Measurements from ENCODE around the gene VPS54. TPM values are rescaled to one million over a fixed set of nuclear protein-coding genes. Genes with fewer than 3 reads are reported as not detected.
A peak's percentile ranks its signal among the peaks of the same experiment; 100 is the strongest.

Gene VPS54
- total RNA-seq, 1 experiment from 2014 or later = 14.6 TPM

DNA sequence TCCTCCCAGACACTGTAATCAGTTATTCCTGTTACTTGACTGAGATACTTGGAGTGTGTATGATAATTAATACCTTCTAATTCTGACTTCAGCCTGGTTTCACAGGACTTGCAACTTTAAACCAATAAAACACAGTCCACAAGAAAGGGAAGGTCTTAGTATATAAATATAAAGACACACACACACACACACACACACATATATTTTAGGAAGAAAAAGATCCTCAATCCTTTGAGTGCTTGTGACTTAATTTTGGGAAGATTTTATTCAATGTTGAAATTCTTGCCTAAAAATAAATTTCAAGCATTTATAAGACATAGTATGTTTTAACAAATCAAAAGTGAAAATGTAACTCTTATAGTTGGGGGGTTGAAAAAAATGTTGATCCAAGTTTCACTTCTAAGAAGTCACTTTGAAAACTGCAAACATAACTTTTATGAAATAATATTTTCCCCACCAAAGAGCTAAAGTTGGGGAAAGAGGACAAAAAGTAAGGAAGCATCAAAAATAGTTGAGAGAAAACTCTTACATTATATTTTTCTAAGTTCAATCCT, 824 bp upstream of the VPS54 start:
- TF ChIP-seq FOXJ3 (CRISPR knock-in tag; IDR thresholded peaks at IDR 0.05; ENCODE audit: borderline replicate concordance) = no peak
- TF ChIP-seq NR3C1 (CRISPR knock-in tag; conservative IDR thresholded peaks at IDR 0.05; ENCODE audit: low read depth) = no peak
- TF ChIP-seq SOX15 (CRISPR knock-in tag; IDR thresholded peaks at IDR 0.05) = no peak
- no peak for TF ChIP-seq ZNF317 (CRISPR knock-in tag; IDR thresholded peaks at IDR 0.05; ENCODE audit: borderline replicate concordance, low read depth)
- TF ChIP-seq SMAD4 (CRISPR knock-in tag; IDR thresholded peaks at IDR 0.05) = no peak
- no peak for TF ChIP-seq ZBTB21 (CRISPR knock-in tag; IDR thresholded peaks at IDR 0.05; ENCODE audit: borderline replicate concordance)
- no peak for TF ChIP-seq NFYB (CRISPR knock-in tag; conservative IDR thresholded peaks at IDR 0.05; ENCODE audit: low read depth)
- no peak for TF ChIP-seq ZNF416 (CRISPR knock-in tag; IDR thresholded peaks at IDR 0.05)
- TF ChIP-seq SP1 (CRISPR knock-in tag; conservative IDR thresholded peaks at IDR 0.05) = no peak
- TF ChIP-seq FOXP1 (CRISPR knock-in tag; IDR thresholded peaks at IDR 0.05; ENCODE audit: borderline replicate concordance) = no peak
- no peak for TF ChIP-seq TCF7 (CRISPR knock-in tag; IDR thresholded peaks at IDR 0.05; ENCODE audit: low read depth)
- no peaks in the 10 kb centered on the region for H3K36me3 Mint-ChIP-seq
- H3K27ac Mint-ChIP-seq = peak overlapping the region; percentile 92
- POLR2A ChIA-PET = interaction anchor here (0.6 kb wide), 1 partner anchor 178 kb away, joined by 3 read pairs; the partner anchor contains the start of gene UGP2
- CTCF ChIA-PET = interaction anchor here (1.6 kb wide), 1 partner anchor 19 kb away, joined by 4 read pairs; no protein-coding TSS in a partner anchor
- DNase-seq (ENCODE audit: low spot score) (no peak), ATAC-seq (no peak)
- no peaks in the 10 kb centered on the region for H3K9me3 Mint-ChIP-seq
- no peaks in the 10 kb centered on the region for H3K27me3 Mint-ChIP-seq (ENCODE audit: low read depth)
- H3K4me3 Mint-ChIP-seq = peak overlapping the region; percentile 76
- H3K4me1 Mint-ChIP-seq = peaks cover 24% of the 10 kb centered on the region

- H3K4me3 Mint-ChIP-seq = peak overlapping the region; percentile 97
- peaks cover 22% of the 10 kb centered on the region for H3K4me1 Mint-ChIP-seq
- no peaks in the 10 kb centered on the region for H3K36me3 Mint-ChIP-seq
- H3K27ac Mint-ChIP-seq = peak overlapping the region; percentile 96
- POLR2A ChIA-PET = no interaction called here
- no peaks in the 10 kb centered on the region for H3K9me3 Mint-ChIP-seq
- no peak for TF ChIP-seq ZMAT4 (CRISPR knock-in tag; IDR thresholded peaks at IDR 0.05)
- TF ChIP-seq MXD4 (CRISPR knock-in tag; IDR thresholded peaks at IDR 0.05; ENCODE audit: borderline replicate concordance) = no peak
- TF ChIP-seq, protein P1, sequence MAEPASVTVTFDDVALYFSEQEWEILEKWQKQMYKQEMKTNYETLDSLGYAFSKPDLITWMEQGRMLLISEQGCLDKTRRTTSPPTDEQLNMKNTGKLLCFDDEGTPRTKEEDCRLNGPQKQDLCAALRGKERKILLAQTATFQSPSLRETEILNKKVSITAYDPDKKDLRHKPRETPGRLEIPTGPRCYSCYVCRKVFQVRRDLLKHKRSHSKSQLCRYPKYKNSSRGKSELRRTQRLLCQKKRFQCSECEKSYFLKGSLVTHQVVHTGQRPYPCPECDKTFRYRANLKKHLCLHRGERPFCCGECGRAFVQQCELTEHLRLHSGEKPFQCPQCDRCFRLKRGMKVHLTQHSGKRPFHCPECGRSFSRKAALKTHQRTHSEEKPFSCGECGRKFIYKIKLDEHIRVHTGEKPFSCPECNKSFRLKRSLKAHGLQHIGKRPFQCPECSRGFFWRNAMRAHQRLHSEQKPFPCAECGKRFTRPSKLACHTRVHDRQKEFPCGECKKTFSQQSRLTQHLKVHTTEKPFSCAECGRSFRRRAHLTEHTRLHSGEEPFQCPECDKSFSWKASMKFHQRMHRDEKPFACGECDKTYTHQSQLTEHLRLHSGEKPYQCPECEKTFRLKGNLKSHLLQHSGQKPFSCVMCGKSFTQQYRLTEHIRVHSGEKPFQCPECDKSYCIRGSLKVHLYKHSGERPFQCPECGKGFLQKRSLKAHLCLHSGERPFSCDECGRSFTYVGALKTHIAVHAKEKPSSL (CRISPR knock-in tag; conservative IDR thresholded peaks at IDR 0.05) = no peak
- no peak for TF ChIP-seq SMAD4 (CRISPR knock-in tag; IDR thresholded peaks at IDR 0.05)
- TF ChIP-seq ZBTB21 (CRISPR knock-in tag; IDR thresholded peaks at IDR 0.05; ENCODE audit: borderline replicate concordance) = no peak
- no peak for TF ChIP-seq NR2C2 (CRISPR knock-in tag; IDR thresholded peaks at IDR 0.05)
- no peak for TF ChIP-seq NR1H2 (CRISPR knock-in tag; IDR thresholded peaks at IDR 0.05)
- no peak for TF ChIP-seq KAT7 (CRISPR knock-in tag; IDR thresholded peaks at IDR 0.05; ENCODE audit: borderline replicate concordance)
- TF ChIP-seq, protein P2, sequence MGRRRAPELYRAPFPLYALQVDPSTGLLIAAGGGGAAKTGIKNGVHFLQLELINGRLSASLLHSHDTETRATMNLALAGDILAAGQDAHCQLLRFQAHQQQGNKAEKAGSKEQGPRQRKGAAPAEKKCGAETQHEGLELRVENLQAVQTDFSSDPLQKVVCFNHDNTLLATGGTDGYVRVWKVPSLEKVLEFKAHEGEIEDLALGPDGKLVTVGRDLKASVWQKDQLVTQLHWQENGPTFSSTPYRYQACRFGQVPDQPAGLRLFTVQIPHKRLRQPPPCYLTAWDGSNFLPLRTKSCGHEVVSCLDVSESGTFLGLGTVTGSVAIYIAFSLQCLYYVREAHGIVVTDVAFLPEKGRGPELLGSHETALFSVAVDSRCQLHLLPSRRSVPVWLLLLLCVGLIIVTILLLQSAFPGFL (CRISPR knock-in tag; IDR thresholded peaks at IDR 0.05; ENCODE audit: borderline replicate concordance) = no peak
- TF ChIP-seq IRF2 (CRISPR knock-in tag; IDR thresholded peaks at IDR 0.05; ENCODE audit: borderline replicate concordance, low read depth) = no peak
- no peak for TF ChIP-seq MYBL2 (CRISPR knock-in tag; IDR thresholded peaks at IDR 0.05)
- TF ChIP-seq NFE2L1 (CRISPR knock-in tag; IDR thresholded peaks at IDR 0.05) = no peak
- no peak for TF ChIP-seq USF2 (CRISPR knock-in tag; IDR thresholded peaks at IDR 0.05)
- TF ChIP-seq ZNF263 (CRISPR knock-in tag; IDR thresholded peaks at IDR 0.05; ENCODE audit: low read depth) = no peak
- TF ChIP-seq OVOL2 (CRISPR knock-in tag; IDR thresholded peaks at IDR 0.05; ENCODE audit: borderline replicate concordance) = no peak
- no peak for TF ChIP-seq TCF7 (CRISPR knock-in tag; IDR thresholded peaks at IDR 0.05; ENCODE audit: low read depth)
- TF ChIP-seq ZNF671 (CRISPR knock-in tag; IDR thresholded peaks at IDR 0.05) = no peak
- H3K27me3 Mint-ChIP-seq (ENCODE audit: low read depth) = no peaks in the 10 kb centered on the region
- DNase-seq (ENCODE audit: low spot score) (no peak), ATAC-seq (peak; percentile 44)
- CTCF ChIA-PET = interaction anchor here (0.6 to 1.3 kb wide), 4 partner anchors 8 to 452 kb away, joined by 3 to 6 read pairs (median 4); no protein-coding TSS in a partner anchor
Measured at GRCh38 chr2:64018701-64019082, 536 bp downstream of the VPS54 start.

All from WTC11 (cell line).